GM19238 (cell line): ENCODE measurements around the gene SEMA4B.
A peak's percentile ranks its signal among the peaks of the same experiment; 100 is the strongest.

ENCODE experiments used
- DNase-seq: peaks from one replicate; pipeline ENCODE4 v3.0.0; 2011; ENCODE audit warnings: low spot score; ENCODE audit not compliant: insufficient read length

SEMA4B gene

GRCh38 chr15:90205886-90206285 is 4.8 kb downstream of the SEMA4B start:
- no peak for DNase-seq

- DNase-seq = no peak
These were observed 6.1 kb downstream of the SEMA4B start for GRCh38 chr15:90207252-90207651.

- DNase-seq = no peak
These were observed 7.2 kb downstream of the SEMA4B start for GRCh38 chr15:90208356-90208755.

- no peak for DNase-seq
These were observed 8.5 kb downstream of the SEMA4B start for GRCh38 chr15:90209591-90209990.

GRCh38 chr15:90210593-90210992 is 9.5 kb downstream of the SEMA4B start:
- DNase-seq = no peak

- DNase-seq = no peak
These were observed 9.9 kb downstream of the SEMA4B start for GRCh38 chr15:90211009-90211408.

- no peak for DNase-seq
These were observed 10.5 kb downstream of the SEMA4B start for GRCh38 chr15:90211440-90212143.

- DNase-seq = no peak
These were observed 11.3 kb downstream of the SEMA4B start for GRCh38 chr15:90212221-90213098.

- DNase-seq = no peak
These were observed 12.1 kb downstream of the SEMA4B start for GRCh38 chr15:90213122-90213817.

- DNase-seq = no peak
These were observed 12.7 kb downstream of the SEMA4B start for GRCh38 chr15:90213818-90214204.

- no peak for DNase-seq
These were observed 13.5 kb downstream of the SEMA4B start for GRCh38 chr15:90214553-90215196.

GRCh38 chr15:90217671-90218394 is 16.7 kb downstream of the SEMA4B start:
- DNase-seq = no peak

- peak; percentile 67 for DNase-seq
These were observed 18.5 kb downstream of the SEMA4B start for GRCh38 chr15:90219421-90220141.

GRCh38 chr15:90221246-90221900 is 20.2 kb downstream of the SEMA4B start:
- DNase-seq = peak; percentile 52

GRCh38 chr15:90222547-90222946 is 21.4 kb downstream of the SEMA4B start:
- no peak for DNase-seq

GRCh38 chr15:90223441-90224165 is 22.5 kb downstream of the SEMA4B start:
- DNase-seq = no peak

GRCh38 chr15:90225047-90225446 is 23.9 kb downstream of the SEMA4B start:
- DNase-seq = no peak

GRCh38 chr15:90225504-90226234 is 24.5 kb downstream of the SEMA4B start:
- no peak for DNase-seq
